Fibroblast of peridontal ligament (primary cell): ENCODE measurements around the gene P4HA3.
"Not testable (repeated sequence)": the region's sequence is repeated elsewhere in the genome, so short reads cannot be mapped to it uniquely, and the experiment has no call there.

Source experiments
- DNase-seq: peaks from one replicate; pipeline ENCODE4 v3.0.0-alpha.2; 2010; ENCODE audit errors: extremely low read depth

P4HA3 gene

GRCh38 chr11:74311352-74311926 lies at the start of gene P4HA3:
Gene P4HA3 (minus strand): TSS chr11:74311640. CDS start chr11:74311611, 29 bp downstream.
- DNase-seq, result peak; percentile 19

- DNase-seq, result peak; percentile 29
Observed at GRCh38 chr11:74357449-74357848, 46.0 kb upstream of the P4HA3 start.

- no peak for DNase-seq
Observed at GRCh38 chr11:74355626-74356025, 44.2 kb upstream of the P4HA3 start.

DNA sequence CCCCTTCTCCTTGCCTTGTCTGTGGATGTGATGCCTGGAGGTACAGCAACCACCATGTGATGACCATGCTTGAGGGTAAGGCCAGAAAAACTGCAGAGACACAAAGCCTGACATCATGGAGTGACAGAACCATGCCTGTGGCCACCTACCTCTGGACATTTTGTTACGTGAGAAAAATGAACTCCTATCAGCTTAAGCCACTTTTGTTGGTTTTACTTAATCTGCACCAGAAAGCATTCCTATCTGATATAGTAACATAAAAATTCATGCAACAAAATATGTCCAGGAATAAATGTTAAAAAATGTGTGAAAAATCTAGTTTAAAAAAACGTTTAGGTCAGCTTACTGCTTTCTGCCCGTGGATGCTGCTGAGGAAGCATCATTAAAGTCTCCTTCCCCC lies 42.6 kb upstream of the P4HA3 start:
- DNase-seq, result peak; percentile 38

GRCh38 chr11:74347381-74347780 lies 35.9 kb upstream of the P4HA3 start:
- peak; percentile 51 for DNase-seq

GRCh38 chr11:74345420-74345819 lies 34.0 kb upstream of the P4HA3 start:
- DNase-seq, result peak; percentile 87

- no peak for DNase-seq
Observed at GRCh38 chr11:74341921-74342320, 30.5 kb upstream of the P4HA3 start.

- DNase-seq, result no peak
Observed at GRCh38 chr11:74339619-74340018, 28.2 kb upstream of the P4HA3 start.

DNA sequence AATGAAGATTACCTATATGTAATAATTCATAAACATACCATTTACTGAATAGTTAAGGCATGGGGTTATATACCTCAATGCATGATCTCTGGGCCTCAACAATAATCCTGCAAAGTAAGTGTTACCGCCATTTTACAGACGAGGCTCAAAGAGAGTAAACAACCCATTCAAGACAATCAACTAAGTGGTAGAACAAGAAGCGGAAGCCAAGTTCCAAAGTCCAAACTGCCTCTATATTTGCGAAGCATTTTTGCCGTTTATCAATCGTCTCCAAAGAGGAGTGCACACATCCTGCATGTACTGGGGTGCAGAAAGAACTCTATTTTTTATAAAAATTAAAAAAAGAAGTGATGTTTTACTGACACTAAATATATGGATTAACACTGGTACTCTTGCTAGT lies 27.5 kb upstream of the P4HA3 start:
- no peak for DNase-seq

GRCh38 chr11:74333193-74333592 lies 21.8 kb upstream of the P4HA3 start:
- no peak for DNase-seq

GRCh38 chr11:74332291-74332690 lies 20.9 kb upstream of the P4HA3 start:
- no peak for DNase-seq

DNA sequence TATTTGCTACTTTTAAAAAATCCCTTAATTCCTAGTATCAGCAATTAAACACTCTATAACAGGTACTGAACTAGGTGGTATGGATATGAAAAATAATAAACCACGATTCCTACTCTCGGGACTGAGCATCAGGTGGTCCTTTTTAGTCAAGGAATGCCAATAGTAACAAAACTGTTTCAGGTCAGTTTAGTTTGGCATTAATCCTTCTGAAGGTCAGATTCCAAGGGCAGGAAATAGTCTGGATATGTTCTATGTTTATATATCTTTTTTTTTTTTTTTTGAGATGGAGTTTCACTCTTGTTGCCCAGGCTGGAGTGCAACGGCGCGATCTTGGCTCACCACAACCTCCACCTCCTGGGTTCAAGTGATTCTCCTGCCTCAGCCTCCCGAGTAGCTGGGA lies 19.6 kb upstream of the P4HA3 start:
- DNase-seq, result not testable (repeated sequence)

DNA sequence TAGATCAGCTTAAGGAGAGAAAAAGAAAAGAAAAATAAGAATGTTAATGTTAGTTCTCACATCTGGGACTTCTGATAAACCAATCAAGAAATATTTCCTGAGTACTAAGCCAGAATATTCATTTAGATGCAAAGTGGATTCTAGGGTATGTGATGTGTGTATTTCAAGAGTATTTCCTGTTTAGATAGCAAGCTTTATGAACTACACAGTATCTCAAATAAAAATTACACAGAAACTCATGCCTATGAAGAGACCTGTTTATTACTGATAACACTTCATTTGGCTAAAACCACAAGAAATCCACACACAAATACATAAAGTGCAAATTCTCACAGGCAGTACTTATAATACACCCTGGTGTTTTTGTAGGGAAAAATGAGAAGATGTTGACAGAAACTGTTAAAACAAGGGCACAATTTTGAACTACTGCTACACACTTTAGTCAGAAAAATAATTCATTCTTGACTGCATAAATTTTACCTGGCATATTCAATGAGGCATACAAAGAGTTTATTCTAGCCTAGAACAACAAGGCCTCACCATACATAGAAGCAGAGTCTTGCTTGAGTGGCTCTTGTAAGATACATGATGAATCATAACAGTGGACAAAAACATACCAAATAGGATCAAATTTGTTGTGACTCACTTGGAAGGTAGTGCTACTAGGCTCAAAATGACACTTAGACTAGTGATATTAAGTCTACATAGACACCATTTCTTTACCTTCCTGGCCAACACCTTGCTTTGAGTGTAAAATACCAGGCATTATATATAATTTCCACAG lies 18.8 kb upstream of the P4HA3 start:
- peak; percentile 56 for DNase-seq

GRCh38 chr11:74327076-74327475 lies 15.6 kb upstream of the P4HA3 start:
- DNase-seq, result no peak

- no peak for DNase-seq
Observed at GRCh38 chr11:74326665-74327064, 15.2 kb upstream of the P4HA3 start.

DNA sequence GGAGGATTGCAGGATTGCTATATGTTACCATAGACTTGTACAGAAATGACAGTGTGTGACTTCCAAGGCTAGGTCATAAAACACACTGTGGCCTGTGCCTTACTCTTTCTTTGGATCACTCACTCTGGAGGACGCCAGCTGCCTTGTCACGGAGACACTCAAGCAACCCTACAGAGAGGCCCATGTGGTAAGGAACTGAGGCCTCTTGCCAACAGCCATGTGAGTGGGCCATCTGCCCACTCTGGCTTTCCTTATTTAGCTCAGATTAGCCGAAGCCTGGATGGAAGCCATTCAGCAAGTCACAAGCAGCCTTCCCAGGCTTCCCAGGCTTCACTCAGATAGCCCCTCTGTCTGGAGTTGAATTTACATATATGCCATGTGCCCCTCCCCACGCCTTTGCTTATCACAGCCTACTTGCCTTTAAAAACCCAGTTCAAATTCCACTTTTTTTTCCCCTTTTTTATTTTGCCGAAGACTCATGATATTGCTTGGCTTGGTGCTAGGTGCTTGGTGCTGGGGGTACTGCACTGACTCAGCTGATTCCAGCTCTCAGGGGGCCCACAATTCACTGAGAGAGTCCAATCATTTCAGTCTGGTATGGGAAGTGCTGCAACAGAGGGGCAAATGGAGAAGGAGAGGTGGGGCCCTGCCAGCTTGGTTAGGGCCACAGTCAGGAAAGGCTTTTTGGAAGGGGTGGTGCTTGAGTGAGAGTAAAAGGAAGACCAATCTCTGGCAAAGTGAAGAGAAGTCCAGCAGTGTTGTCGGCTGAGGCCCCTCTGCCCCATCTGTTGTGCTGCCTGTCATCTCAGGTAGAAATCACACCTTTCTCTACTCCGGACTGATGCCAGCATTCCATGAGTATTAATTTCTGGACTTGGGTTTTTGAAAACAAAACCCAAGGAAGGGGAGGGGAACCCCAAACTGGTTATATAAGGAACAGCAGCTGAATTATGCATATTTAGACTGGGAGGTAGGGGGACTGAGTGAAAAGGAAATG lies 14.5 kb upstream of the P4HA3 start:
- DNase-seq, result peak; percentile 95

- peak; percentile 62 for DNase-seq
Observed at GRCh38 chr11:74322667-74323066, 11.2 kb upstream of the P4HA3 start.

DNA sequence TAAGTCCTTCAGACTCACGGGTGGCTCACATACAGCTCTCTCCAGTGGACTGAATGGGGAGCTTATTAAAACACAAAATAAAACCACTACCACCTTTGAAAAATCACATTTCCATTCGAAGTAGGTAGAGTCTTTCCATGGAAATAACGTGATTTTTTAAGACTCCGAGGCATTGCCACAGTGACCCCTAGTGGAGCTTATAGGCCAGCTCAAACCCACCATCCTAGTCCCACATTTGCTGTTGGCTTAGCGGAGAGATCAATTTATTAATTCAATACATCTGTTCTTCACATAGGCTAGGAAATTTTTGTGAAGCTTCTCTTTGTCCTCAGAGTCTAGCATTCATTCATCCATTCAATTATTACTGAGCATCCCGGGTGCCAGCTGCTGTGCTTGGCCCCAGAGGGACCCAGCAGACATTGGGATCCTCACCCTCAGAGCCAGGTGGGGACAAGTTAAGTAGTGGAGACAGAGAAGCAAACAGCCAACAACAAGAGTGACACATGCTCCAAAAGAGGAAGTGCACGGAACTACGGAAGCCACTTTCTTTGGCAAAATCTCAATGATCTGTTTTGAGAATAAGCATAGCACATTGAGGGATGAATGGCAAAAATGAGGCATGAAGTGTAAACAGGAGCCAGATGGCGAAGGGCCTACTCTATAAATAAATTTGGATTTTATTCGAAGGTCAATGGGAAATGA lies 10.2 kb upstream of the P4HA3 start:
- DNase-seq, result peak; percentile 79

- DNase-seq, result no peak
Observed at GRCh38 chr11:74320538-74320937, 9.1 kb upstream of the P4HA3 start.

- DNase-seq, result peak; percentile 94
Observed at GRCh38 chr11:74319139-74319816, 7.8 kb upstream of the P4HA3 start.
